Measurements from ENCODE around the gene KPTN.

KPTN gene

DNA sequence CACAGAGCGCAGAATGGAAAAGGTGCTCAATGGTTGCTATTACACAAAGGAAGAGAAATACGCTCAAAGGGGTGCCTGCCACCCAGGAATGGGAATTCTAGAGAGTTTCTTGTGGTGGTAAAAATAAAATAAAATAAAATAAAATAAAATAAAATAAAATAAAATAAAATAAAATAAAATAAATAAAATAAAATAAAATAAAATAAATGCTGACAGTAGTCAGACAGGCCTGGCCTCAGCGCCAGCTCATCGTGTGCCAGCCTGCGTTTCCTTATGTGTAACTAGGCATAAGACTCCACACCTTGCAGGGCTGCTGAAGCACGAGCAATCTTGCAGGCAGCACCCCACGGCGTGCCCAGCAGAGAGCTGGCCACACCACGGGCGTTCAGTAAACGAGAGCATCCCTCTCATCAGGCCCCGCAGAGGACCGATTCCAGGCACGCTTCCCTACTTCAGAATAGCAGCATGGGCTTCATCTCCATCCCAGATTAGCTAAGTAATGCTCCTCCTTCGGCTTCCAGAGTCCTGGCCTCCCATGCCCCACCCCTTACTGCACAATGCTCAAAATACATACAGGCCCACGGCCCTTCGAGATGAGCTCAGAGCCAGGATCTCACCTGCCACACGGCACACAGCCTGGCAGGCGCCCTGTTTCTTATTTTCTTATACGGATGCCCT is 25.3 kb upstream of the KPTN start:
- no peak for DNase-seq (ENCODE audit: low read depth in 2 of 2)

DNA sequence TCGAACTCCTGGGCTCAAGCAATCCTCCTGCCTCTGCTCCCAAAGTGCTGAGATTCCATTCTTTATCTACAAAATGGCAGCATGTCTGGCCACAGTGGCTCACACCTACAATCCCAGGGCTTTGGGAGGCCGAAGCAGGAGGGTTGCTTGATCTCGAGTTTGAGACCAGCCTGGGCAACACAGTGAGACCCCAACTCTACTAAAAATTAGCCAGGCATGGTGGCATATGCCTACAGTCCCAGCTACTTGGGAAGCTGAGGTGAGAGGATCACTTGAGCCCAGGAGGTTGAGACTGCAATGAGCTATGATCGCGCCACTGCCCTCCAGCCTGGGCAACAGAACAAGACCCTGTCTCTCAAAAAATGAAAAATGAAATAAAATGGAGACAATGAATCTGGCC is 24.7 kb upstream of the KPTN start:
- DNase-seq (ENCODE audit: low read depth in 2 of 2) = no peak

GRCh38 chr19:47507924-47508553 is 24.0 kb upstream of the KPTN start:
- no peak for DNase-seq (ENCODE audit: low read depth in 2 of 2)

DNA sequence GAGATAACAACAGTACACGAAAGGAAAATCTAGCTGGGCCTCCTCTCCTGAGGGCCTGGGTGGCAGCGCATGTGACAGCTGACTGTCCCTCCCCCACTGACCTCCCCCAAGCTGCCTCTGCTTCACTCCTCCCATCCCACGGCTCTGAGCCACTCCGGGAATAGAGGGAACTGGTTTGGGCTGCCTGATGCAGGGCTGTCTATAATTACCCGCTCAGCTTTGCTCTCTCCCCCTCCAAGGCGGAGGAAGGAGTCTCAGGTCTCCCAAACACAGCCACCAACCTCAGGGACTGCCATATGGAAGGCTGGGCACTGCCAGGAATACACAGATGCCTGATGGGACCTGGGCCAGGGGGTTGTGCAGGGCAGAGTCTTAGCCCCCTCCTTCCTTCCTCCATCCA is 23.0 kb upstream of the KPTN start:
- DNase-seq (ENCODE audit: low read depth in 2 of 2) = no peak

- no peak for DNase-seq (ENCODE audit: low read depth in 2 of 2)
Measured at GRCh38 chr19:47506459-47506858, 22.4 kb upstream of the KPTN start.

GRCh38 chr19:47505506-47505905 is 21.5 kb upstream of the KPTN start:
- DNase-seq (ENCODE audit: low read depth in 2 of 2) = no peak

DNA sequence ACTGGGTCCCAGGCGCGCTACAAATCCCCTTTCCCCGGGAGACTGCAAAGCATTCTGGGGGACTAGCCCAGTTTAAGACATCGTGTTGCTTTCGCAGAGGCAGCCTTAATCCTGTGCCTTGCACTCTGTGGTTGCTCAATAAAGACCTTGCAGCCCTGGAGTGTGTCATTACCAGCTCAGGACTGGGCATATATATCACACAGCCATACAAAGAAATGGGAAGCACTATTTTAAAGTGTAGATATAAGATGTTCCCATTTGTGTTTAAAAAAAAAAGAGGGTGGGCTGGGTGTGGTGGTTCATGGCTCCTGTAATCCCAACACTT is 19.8 kb upstream of the KPTN start:
- no peak for DNase-seq (ENCODE audit: low read depth in 2 of 2)

DNA sequence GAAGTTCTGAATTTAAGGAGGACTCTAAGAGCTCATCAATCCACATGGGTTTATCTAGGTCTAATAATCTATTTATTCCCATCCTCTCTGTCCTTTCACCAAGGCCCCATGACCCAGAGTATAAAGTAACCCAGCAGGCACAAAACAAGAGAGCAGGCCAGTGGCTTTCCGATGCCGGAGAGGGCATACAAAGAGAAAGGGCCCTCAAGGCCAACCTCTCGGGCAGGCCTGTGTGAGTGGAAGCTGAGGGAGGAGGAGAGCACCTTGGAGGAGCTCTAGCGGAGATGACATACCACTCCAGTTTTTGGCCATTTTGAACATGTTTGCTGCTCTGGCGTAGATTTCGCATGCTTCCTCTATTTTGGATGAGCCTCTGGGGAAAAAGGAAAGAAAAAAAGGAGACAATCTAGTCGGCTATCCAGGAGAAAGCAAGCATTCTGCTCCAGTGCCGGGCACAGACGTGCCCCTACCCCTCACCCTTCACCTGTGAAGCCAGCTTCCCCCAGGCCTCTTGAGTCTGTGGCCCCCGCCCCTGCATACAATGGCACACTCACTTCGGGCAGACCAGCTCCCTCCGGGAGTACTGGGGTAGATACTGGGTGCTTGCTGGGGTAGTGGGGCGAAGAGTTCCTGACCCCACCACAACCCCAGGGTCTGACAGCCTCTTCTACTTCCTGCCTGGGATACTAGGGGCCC is 19.3 kb upstream of the KPTN start:
- DNase-seq (ENCODE audit: low read depth in 2 of 2) = no peak

DNA sequence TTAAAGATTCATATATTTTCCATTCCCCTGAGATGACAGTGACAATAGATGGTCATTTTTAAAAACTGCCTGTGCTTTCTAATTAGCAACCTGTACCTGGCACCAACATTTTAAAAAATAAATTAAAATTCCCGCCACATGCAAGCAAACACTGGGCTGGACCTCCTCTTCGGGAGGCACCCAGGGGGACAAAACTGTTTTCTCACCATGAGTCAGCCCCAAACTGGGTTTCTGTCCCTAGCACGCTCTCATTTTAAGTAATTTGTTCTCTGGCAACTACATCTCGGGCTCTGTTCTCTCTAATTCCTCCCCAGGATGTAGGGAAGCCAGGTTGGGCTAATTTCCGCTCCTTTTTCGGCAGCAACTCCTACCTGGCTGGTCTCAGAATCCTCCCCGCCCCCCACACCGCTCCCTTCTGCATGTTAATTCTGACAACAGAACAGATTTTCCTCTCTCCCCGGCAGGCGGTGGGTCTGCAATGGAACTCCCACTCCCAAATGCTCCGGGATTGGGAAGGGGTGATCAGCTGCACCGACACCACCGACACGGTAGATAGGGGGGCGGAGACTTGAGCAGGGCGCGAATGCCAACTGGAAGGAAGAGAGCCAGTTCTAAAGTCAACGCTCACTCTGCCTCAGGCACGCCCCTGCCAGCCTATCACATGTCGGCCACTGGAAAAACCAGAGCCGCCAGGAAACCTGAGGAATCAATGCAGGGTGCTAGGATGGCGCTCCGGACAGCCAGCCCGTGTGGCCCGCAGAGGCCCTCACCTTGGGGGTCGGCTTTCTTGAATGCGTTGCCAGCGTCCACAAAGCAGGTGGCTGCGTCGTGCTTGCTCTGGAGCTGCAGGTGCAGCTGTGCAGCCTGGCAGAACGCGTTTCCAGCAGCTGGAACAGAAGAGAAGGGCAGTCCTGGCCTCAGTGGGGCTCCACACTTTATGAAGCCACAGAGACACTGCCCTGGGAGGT is 16.1 kb upstream of the KPTN start:
- no peak for DNase-seq (ENCODE audit: low read depth in 2 of 2)

- no peak for DNase-seq (ENCODE audit: low read depth in 2 of 2)
Measured at GRCh38 chr19:47499371-47499770, 15.4 kb upstream of the KPTN start.

DNA sequence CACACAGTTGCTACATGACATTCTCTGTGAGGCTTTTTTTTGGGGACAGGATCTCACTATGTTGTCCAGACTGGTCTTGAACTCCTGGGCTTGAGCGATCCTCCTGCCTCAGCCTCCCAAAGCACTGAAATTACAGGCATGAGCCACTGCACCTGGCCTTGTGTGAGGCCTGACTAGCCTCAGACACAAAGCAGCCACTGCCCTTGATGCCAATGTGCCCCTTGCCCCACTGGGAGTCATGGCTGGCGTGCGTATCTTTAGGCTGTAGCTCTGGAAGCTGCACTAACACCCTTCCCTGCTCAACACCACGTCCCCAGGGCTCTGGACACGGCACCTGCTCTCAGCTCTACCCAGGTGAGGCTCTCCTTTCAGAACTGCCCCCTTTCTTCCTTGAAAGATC is 14.5 kb upstream of the KPTN start:
- no peak for DNase-seq (ENCODE audit: low read depth in 2 of 2)

DNA sequence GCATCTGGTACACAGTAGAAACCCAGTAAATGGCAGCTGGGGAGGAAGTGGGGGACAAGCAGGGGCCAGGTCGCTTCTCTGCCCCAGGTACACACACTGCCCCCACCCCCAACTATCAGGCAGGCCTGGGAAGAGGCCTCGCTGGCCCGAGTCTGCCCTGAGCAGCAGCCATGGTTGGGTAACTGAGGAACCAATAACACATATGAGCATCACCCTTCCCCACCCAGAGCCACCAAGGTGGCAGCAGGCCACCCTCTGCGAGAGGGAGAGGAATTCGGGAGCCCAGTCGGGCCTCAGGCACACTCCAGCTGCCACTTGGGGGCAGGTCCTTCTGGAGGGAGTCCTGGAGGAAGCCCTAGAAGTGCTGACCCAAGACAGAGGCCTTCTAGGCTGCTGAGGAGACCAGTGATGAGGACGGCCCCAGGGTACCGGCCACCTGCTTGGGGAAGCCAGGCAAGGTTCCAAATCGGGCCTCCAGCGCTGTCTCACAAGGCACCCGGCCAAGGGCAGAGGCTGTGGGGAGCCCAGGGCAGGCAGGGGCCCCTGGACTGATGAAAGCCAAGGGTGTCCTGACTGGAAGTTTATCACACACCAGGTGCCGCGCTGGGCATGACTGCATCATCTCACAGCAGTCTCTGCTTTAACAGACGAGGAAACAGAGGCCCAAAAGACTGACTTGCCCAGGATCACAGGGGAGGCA is 14.0 kb upstream of the KPTN start:
- no peak for DNase-seq (ENCODE audit: low read depth in 2 of 2)

DNA sequence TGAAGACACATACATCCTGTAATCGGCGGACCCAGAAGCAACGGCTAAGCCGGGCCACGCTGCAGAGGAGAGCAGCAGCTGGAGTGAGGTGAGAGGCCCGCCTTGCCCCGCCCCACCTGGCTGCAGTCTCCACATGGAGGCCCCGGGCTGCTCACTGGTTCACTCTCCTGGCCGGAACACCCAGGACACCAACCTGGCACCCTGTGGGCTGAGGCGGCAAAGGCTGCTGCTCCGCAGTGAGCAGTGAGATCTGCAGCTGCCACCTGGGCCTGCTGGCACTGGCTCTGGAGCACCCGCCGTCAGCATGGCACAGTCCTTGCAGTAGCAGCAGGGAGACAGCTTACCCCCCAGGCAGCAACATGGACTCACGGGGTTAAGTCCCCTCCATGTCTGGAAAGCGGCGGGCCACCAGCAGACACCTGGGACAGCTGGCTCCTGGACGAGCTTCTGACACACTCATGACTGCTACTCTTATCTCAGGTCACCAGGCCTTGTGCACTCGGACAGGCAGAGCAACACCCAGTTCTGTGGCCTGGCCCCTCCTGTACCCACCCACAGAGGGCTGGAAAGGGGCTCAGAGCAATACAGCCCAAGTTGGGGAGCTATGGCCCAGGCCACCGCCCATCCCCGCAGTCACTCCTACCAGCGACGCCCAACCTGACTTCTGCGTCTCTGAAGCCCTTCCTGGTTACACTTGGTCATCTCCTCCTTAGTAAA is 13.2 kb upstream of the KPTN start:
- DNase-seq (ENCODE audit: low read depth in 2 of 2) = no peak

- DNase-seq (ENCODE audit: low read depth in 2 of 2) = no peak
Measured at GRCh38 chr19:47495478-47496372, 11.7 kb upstream of the KPTN start.

- DNase-seq (ENCODE audit: low read depth in 2 of 2) = no peak
Measured at GRCh38 chr19:47494729-47495128, 10.7 kb upstream of the KPTN start.

GRCh38 chr19:47494211-47494547 is 10.2 kb upstream of the KPTN start:
- no peak for DNase-seq (ENCODE audit: low read depth in 2 of 2)

- DNase-seq (ENCODE audit: low read depth in 2 of 2) = no peak
Measured at GRCh38 chr19:47493378-47494210, 9.6 kb upstream of the KPTN start.

- DNase-seq (ENCODE audit: low read depth in 2 of 2) = no peak
Measured at GRCh38 chr19:47492571-47493377, 8.8 kb upstream of the KPTN start.

Data from fibroblast of skin of left biceps (primary cell).